Brain microvascular endothelial cell (primary cell): ENCODE measurements around the gene ACP7.

Experiments
- DNase-seq: peaks from one replicate; pipeline ENCODE4 v3.0.0-alpha.2; 2020
- H3K27ac ChIP-seq: fragments of 250-450 bp; sonication (Bioruptor Pico); 2 replicates; pipeline ENCODE4 v1.5.1; 2020; ENCODE audit warnings: mild to moderate bottlenecking, moderate library complexity
- H3K27me3 ChIP-seq: fragments of 250-450 bp; sonication (Bioruptor Pico); replicated peaks from 2 replicates; pipeline ENCODE4 v1.5.1; 2020; ENCODE audit warnings: mild to moderate bottlenecking
- H3K36me3 ChIP-seq: fragments of 250-450 bp; sonication (Bioruptor Pico); replicated peaks from 2 replicates; pipeline ENCODE4 v1.5.1; 2020; ENCODE audit warnings: mild to moderate bottlenecking
- H3K4me3 ChIP-seq: 2 replicates; pipeline ENCODE4 v1.5.1; 2011; ENCODE audit warnings: low read depth, mild to moderate bottlenecking, control low read depth, low read length, moderate library complexity
- CTCF ChIP-seq: IDR thresholded peaks from 2 replicates; pipeline ENCODE4 v1.5.1; 2011; ENCODE audit warnings: low read depth, mild to moderate bottlenecking, moderate library complexity, low read length, control low read depth, inconsistent platforms; ENCODE audit errors: missing control alignments
- in situ Hi-C: cut with HindIII; loops from 2 replicates; pipeline ENCODE4 v1.10.0; 2017; ENCODE audit warnings: low sequenced_read_pairs, low pct_ligation_motif_present

Gene ACP7

GRCh38 chr19:39078436-39079200 is 5.5 kb upstream of the ACP7 start:
- DNase-seq, result peak; percentile 94
- Histone ChIP-seq H3K4me3 (no peak overlapping the region), H3K27ac (peak overlapping the region; percentile 73)

GRCh38 chr19:39080431-39080830 is 3.7 kb upstream of the ACP7 start:
- no peak overlapping the region for H3K27ac ChIP-seq
- in situ Hi-C loops, result no loop called here
- TF ChIP-seq CTCF, result no peak
- no peak overlapping the region for H3K4me3 ChIP-seq
- no peaks in the 10 kb centered on the region for H3K36me3 ChIP-seq
- peaks cover 15% of the 10 kb centered on the region for H3K27me3 ChIP-seq
- DNase-seq, result no peak

More at GRCh38 chr19:39078436-39079200, 5.5 kb upstream of the ACP7 start:
- in situ Hi-C loops, result no loop called here
- no peak for TF ChIP-seq CTCF
- Histone ChIP-seq H3K27me3 (peaks cover 3% of the 10 kb centered on the region), H3K36me3 (no peaks in the 10 kb centered on the region)

- no peak for DNase-seq
- Histone ChIP-seq H3K4me3 (no peak overlapping the region), H3K27ac (no peak overlapping the region), H3K36me3 (no peaks in the 10 kb centered on the region), H3K27me3 (peaks cover 18% of the 10 kb centered on the region)
- in situ Hi-C loops, result no loop called here
- no peak for TF ChIP-seq CTCF
These were observed 2.0 kb upstream of the ACP7 start for GRCh38 chr19:39082167-39082566.

- no peak for TF ChIP-seq CTCF
- no peak for DNase-seq
- no peaks in the 10 kb centered on the region for H3K36me3 ChIP-seq
- no peak overlapping the region for H3K4me3 ChIP-seq
- in situ Hi-C loops, result no loop called here
- no peak overlapping the region for H3K27ac ChIP-seq
- peaks cover 18% of the 10 kb centered on the region for H3K27me3 ChIP-seq
These were observed 1.2 kb upstream of the ACP7 start for GRCh38 chr19:39082745-39083598.

- peak overlapping the region; percentile 39 for H3K4me3 ChIP-seq
- DNase-seq, result no peak
- H3K36me3 ChIP-seq, result no peaks in the 10 kb centered on the region
- no peak overlapping the region for H3K27ac ChIP-seq
- in situ Hi-C loops, result no loop called here
- no peak for TF ChIP-seq CTCF
- peaks cover 18% of the 10 kb centered on the region for H3K27me3 ChIP-seq
These were observed 577 bp upstream of the ACP7 start for GRCh38 chr19:39083599-39083982.
